Loucy (cell line): ENCODE measurements around the gene BICD2.

ENCODE experiments used
- H2AFZ ChIP-seq: fragments of 200-600 bp; sonication (generic); 2 replicates; pipeline ENCODE4 v1.6.0; 2016; ENCODE audit warnings: antibody characterized with exemption, mild to moderate bottlenecking, low read length, moderate library complexity
- H3F3A ChIP-seq: fragments of 200-600 bp; 2 replicates; pipeline ENCODE4 v1.6.0; 2016; ENCODE audit warnings: antibody characterized with exemption, low read depth, mild to moderate bottlenecking
- H3K27me3 ChIP-seq: fragments of 200-600 bp; sonication (generic); 2 replicates; pipeline ENCODE4 v1.6.1; 2014; ENCODE audit warnings: low read length, mild to moderate bottlenecking; ENCODE audit not compliant: insufficient read depth, poor library complexity, severe bottlenecking
- H3K36me3 ChIP-seq: fragments of 200-600 bp; sonication (generic); 2 replicates; pipeline ENCODE4 v1.6.1; 2016; ENCODE audit warnings: low read length; ENCODE audit not compliant: insufficient read depth
- H3K4me1 ChIP-seq: fragments of 200-600 bp; sonication (generic); 2 replicates; pipeline ENCODE4 v1.5.1; 2014; ENCODE audit warnings: low read length, mild to moderate bottlenecking; ENCODE audit not compliant: insufficient read depth, poor library complexity, severe bottlenecking
- H3K4me2 ChIP-seq: fragments of 200-600 bp; sonication (generic); 2 replicates; pipeline ENCODE4 v1.6.0; 2014; ENCODE audit warnings: antibody characterized with exemption, low read length, low read depth, mild to moderate bottlenecking; ENCODE audit not compliant: poor library complexity, severe bottlenecking
- H3K4me3 ChIP-seq: fragments of 200-600 bp; sonication (generic); 2 replicates; pipeline ENCODE4 v1.5.1; 2014; ENCODE audit warnings: low read length, mild to moderate bottlenecking, mixed read lengths; ENCODE audit not compliant: poor library complexity, severe bottlenecking
- H3K79me2 ChIP-seq: fragments of 200-600 bp; sonication (generic); 2 replicates; pipeline ENCODE4 v1.6.1; 2014; ENCODE audit warnings: low read length; ENCODE audit not compliant: insufficient read depth
- H3K9ac ChIP-seq: fragments of 200-600 bp; sonication (generic); 2 replicates; pipeline ENCODE4 v1.6.0; 2014; ENCODE audit warnings: mild to moderate bottlenecking, low read depth, low read length, moderate library complexity; ENCODE audit not compliant: poor library complexity, severe bottlenecking
- H3K9me2 ChIP-seq: fragments of 200-600 bp; sonication (generic); replicated peaks from 2 replicates; pipeline ENCODE4 v1.6.1; 2016; ENCODE audit warnings: low read depth, low read length, mixed read lengths
- H3K9me3 ChIP-seq: fragments of 200-600 bp; sonication (generic); 2 replicates; pipeline ENCODE4 v1.6.1; 2014; ENCODE audit warnings: mild to moderate bottlenecking, antibody characterized with exemption, low read length, low read depth; ENCODE audit not compliant: insufficient read depth
- H4K20me1 ChIP-seq: fragments of 200-600 bp; sonication (generic); 2 replicates; pipeline ENCODE4 v1.6.0; 2014; ENCODE audit warnings: antibody characterized with exemption, low read length, mild to moderate bottlenecking; ENCODE audit not compliant: insufficient read depth, poor library complexity, severe bottlenecking
- EZH2phosphoT487 ChIP-seq: fragments of 200-600 bp; IDR thresholded peaks from 2 replicates; pipeline ENCODE4 v1.6.1; 2018; ENCODE audit warnings: antibody characterized with exemption, mild to moderate bottlenecking, moderate library complexity, borderline replicate concordance
- TF ChIP-seq, protein P1 (sequence below): fragments of 200-600 bp; sonication (generic); conservative IDR thresholded peaks from 2 replicates; pipeline ENCODE4 v1.5.1; 2014; ENCODE audit warnings: mild to moderate bottlenecking, antibody characterized with exemption, low read length

BICD2 gene

GRCh38 chr9:92671323-92671722 lies 93.3 kb downstream of the BICD2 start:
- Histone ChIP-seq H3K4me1 (peaks cover 24% of the 10 kb centered on the region), H3K9ac (peak overlapping the region; percentile 86), H3K27me3 (no peaks in the 10 kb centered on the region), H4K20me1 (no peaks in the 10 kb centered on the region), H2AFZ (no peak overlapping the region), H3K9me3 (no peaks in the 10 kb centered on the region), H3K9me2 (no peaks in the 10 kb centered on the region), H3K4me2 (peak overlapping the region; percentile 62), H3K36me3 (no peaks in the 10 kb centered on the region), H3K79me2 (peaks cover 49% of the 10 kb centered on the region), H3F3A (no peaks in the 10 kb centered on the region), H3K4me3 (peak overlapping the region; percentile 80)
- TF ChIP-seq EZH2phosphoT487 = no peak
- TF ChIP-seq, protein P1, sequence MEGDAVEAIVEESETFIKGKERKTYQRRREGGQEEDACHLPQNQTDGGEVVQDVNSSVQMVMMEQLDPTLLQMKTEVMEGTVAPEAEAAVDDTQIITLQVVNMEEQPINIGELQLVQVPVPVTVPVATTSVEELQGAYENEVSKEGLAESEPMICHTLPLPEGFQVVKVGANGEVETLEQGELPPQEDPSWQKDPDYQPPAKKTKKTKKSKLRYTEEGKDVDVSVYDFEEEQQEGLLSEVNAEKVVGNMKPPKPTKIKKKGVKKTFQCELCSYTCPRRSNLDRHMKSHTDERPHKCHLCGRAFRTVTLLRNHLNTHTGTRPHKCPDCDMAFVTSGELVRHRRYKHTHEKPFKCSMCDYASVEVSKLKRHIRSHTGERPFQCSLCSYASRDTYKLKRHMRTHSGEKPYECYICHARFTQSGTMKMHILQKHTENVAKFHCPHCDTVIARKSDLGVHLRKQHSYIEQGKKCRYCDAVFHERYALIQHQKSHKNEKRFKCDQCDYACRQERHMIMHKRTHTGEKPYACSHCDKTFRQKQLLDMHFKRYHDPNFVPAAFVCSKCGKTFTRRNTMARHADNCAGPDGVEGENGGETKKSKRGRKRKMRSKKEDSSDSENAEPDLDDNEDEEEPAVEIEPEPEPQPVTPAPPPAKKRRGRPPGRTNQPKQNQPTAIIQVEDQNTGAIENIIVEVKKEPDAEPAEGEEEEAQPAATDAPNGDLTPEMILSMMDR = no peak

DNA sequence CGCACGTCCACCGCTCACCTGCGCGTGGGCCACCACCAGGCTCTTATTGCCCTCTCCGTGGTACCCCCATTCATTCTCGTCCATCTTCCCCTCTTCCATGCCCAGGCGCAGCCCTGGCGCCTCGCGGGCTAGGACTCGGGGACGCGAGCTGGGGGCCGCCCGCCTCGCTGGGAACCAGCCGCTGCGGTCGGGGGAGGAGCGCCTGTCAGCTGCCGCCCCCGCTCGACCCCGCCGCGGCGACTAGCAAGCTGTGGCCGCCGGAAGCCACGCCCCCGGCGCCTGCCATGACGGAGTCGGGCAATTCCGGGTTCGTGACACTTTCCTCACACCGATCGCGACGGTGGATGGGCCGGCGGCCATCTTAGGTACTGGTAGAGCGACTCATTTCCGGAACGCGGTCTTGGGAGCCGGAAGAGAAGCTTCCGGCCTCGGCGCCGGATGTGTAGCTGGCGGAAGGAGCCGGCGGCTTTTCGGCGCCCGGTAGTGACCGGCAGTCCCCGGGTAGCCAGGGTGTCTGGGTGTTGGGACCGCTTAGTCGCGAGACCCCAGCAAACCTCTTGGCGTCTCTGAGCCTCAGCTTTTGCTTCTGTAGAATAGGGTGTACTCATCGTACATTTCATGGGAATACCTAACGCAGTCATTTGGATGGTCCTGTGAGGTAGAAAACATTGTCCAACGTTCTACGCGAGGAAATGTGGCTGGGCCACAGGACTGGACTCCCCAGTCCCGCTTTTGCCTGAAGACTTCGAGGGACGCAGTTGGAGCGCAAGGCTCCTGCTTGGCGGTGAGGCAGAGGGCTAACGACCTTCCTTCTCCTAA lies 94.5 kb downstream of the BICD2 start, which contains the start of gene IPPK:
IPPK (minus strand) TSS at position 242 of the 819 bp plus-strand sequence; CDS start at position 99, 143 bp downstream.
- Histone ChIP-seq H4K20me1 (peaks cover 8% of the 10 kb centered on the region), H3K4me1 (peaks cover 35% of the 10 kb centered on the region)

GRCh38 chr9:92669527-92669889 lies 95.1 kb downstream of the BICD2 start:
- H2AFZ ChIP-seq = peak overlapping the region; percentile 83
- H3K9me2 ChIP-seq = no peaks in the 10 kb centered on the region
- peaks cover 67% of the 10 kb centered on the region for H3K79me2 ChIP-seq
- no peaks in the 10 kb centered on the region for H3K27me3 ChIP-seq
- H3K4me1 ChIP-seq = peaks cover 41% of the 10 kb centered on the region
- H3K9ac ChIP-seq = peak overlapping the region; percentile 73
- H3K4me2 ChIP-seq = peak overlapping the region; percentile 75
- no peaks in the 10 kb centered on the region for H3F3A ChIP-seq
- H3K4me3 ChIP-seq = peak overlapping the region; percentile 80
- TF ChIP-seq EZH2phosphoT487 = no peak
- TF ChIP-seq, protein P1 = no peak
- H3K36me3 ChIP-seq = no peaks in the 10 kb centered on the region
- H4K20me1 ChIP-seq = peaks cover 8% of the 10 kb centered on the region
- H3K9me3 ChIP-seq = no peaks in the 10 kb centered on the region

More for the DNA sequence above, 94.5 kb downstream of the BICD2 start, which contains the start of gene IPPK:
- Histone ChIP-seq H3K4me2 (peak within 1 kb of the TSS; percentile 75), H3K27me3 (no peaks in the 10 kb centered on the region), H3K4me3 (peak within 1 kb of the TSS; percentile 80), H3K79me2 (peaks cover 61% of the 10 kb centered on the region), H3F3A (no peaks in the 10 kb centered on the region), H3K36me3 (no peaks in the 10 kb centered on the region), H3K9me3 (no peaks in the 10 kb centered on the region), H2AFZ (peak within 1 kb of the TSS; percentile 83), H3K9ac (peak within 1 kb of the TSS; percentile 86), H3K9me2 (no peaks in the 10 kb centered on the region)
- TF ChIP-seq EZH2phosphoT487 = no peak
- TF ChIP-seq, protein P1 = no peak
